ENCODE data around the gene PFDN4.

The PFDN4 gene

DNA sequence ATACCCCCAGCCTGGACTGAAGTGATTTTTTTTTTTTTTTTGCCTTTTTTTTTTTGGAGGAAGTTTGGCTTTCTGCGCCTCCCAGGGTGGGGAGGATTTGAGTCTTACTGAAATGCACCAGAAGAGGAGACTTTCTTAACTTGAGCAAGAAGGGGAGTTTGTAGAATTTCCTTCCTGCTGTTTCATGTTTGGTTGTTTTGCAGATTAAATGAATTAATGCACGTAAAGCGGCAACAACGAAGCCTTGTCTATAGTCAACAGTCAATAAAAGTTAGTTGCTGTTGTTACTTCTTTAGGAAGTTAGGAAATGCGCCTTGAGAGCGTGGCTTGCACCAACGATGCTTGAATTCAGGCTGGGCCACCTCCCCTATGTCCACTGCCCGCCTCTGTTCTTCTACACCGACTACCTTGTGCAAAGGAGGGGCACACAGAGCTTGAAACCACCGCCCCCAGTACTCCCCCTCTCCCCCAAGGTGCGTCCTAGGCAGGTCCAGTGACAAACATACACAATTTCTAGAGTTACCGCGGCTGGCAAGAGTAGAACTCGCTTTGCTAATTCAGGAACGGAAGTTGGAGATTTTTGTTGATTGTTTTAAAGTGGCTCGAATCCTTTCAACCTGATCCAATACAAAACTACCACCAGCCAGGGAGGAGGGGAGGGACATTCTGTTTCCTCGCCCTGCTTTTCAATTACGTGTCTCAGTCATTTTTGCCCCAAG is 33.3 kb upstream of the PFDN4 start:
- DNase-seq (ENCODE audit: low read depth), result no peak
- no peak overlapping the region for H3K4me3 ChIP-seq (ENCODE audit: low read depth, low read length)
- TF ChIP-seq, protein P1, sequence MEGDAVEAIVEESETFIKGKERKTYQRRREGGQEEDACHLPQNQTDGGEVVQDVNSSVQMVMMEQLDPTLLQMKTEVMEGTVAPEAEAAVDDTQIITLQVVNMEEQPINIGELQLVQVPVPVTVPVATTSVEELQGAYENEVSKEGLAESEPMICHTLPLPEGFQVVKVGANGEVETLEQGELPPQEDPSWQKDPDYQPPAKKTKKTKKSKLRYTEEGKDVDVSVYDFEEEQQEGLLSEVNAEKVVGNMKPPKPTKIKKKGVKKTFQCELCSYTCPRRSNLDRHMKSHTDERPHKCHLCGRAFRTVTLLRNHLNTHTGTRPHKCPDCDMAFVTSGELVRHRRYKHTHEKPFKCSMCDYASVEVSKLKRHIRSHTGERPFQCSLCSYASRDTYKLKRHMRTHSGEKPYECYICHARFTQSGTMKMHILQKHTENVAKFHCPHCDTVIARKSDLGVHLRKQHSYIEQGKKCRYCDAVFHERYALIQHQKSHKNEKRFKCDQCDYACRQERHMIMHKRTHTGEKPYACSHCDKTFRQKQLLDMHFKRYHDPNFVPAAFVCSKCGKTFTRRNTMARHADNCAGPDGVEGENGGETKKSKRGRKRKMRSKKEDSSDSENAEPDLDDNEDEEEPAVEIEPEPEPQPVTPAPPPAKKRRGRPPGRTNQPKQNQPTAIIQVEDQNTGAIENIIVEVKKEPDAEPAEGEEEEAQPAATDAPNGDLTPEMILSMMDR (IDR thresholded peaks at IDR 0.05; ENCODE audit: low read depth, low read length, missing control alignments), result no peak

DNA sequence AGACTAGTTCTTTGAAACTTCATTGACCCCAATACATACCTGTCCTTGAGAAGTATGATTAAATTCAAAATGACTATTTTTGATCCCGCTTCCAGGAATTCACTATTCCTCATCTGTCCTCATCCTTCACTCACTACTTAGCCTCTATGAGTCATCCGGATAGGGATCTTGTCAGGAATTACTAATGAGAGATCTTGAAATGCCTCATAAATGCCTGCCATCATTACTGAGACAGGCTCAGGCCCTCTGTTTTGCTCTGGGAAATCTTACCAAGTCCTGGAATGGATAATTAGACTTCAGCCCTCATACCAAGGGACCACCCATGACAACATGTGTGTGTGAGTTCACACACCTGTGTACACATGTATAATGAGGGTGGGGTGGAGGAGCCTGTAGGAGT is 31.3 kb upstream of the PFDN4 start:
- TF ChIP-seq, protein P1 (IDR thresholded peaks at IDR 0.05; ENCODE audit: low read depth, low read length, missing control alignments), result no peak
- no peak overlapping the region for H3K4me3 ChIP-seq (ENCODE audit: low read depth, low read length)
- DNase-seq (ENCODE audit: low read depth), result no peak

DNA sequence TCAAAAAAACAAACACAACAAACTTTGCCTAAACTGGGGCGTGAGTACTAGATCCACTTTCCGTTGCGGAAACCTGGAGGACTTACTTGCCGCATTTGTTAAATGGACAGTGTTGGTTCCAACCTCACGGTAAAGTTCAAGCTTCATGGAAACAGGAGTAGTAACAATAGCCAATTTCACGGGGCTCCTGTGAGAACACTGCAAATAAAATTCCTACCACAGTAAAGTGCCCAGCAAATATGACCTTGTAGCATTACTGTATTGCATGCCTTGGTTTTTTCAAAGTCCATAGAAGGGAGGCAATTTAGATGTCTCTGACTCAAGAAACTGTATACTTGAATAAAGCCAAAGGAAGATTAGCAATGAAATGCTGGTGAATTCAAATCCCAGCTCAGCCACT is 30.5 kb upstream of the PFDN4 start:
- H3K4me3 ChIP-seq (ENCODE audit: low read depth, low read length), result no peak overlapping the region
- TF ChIP-seq, protein P1 (IDR thresholded peaks at IDR 0.05; ENCODE audit: low read depth, low read length, missing control alignments), result no peak
- DNase-seq (ENCODE audit: low read depth), result no peak

DNA sequence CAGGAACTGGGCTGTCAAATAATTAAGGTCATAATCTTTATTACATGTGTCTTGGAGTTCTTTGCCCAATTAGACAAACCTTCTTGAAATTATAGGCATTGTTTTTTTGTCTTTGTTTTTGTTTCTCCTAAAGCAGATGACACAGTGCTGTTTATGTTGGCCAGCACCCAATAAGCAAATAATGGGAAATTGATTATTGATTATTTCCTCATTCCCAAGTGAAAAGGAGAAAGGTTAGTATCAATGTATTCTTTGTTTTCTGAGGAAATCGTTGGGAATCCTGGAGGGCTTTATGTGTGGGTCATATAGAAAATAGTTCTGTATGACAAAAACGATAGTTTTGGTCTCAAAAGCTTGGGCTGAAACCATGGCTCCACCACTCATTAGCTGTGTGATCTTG is 29.6 kb upstream of the PFDN4 start:
- no peak for DNase-seq (ENCODE audit: low read depth)
- TF ChIP-seq, protein P1 (IDR thresholded peaks at IDR 0.05; ENCODE audit: low read depth, low read length, missing control alignments), result no peak
- no peak overlapping the region for H3K4me3 ChIP-seq (ENCODE audit: low read depth, low read length)

DNA sequence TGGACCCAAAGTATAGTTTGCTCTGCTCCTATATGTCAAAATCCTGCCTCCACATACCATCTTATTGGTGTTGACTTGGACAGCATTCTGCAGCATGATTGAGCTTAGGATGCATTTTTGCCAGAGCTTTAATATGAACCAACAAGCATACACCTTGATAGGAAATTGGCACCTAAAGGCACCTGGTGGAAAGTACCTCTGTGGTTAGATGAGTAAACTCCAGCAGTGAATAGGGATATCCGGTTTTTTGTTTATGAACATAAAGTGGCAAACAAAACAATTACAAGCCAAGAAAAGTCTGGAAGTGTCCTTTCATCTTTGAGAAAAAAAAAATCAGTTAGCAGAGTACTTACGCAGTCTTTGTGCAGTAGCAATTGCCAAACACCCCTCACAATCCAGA is 27.9 kb upstream of the PFDN4 start:
- no peak for DNase-seq (ENCODE audit: low read depth)
- TF ChIP-seq, protein P1 (IDR thresholded peaks at IDR 0.05; ENCODE audit: low read depth, low read length, missing control alignments), result no peak
- no peak overlapping the region for H3K4me3 ChIP-seq (ENCODE audit: low read depth, low read length)

DNA sequence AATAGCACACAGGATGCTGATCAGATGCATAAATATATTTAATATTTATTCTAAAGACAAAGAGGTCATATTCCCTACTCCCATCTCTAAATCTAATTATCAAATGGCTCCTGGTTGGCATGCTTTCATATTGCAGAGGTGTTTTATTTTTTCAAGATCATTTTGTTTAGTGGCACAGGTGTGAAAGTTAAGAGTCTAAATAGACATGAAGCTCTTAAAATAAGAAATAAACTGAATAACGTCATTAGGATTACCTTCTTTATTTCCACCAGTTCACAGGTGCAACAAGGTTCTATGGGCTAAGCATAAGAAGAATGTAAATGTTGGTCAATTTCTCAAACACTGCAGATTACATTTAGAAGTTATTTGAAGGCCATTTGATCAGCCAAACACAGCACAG is 27.0 kb upstream of the PFDN4 start:
- H3K4me3 ChIP-seq (ENCODE audit: low read depth, low read length), result no peak overlapping the region
- TF ChIP-seq, protein P1 (IDR thresholded peaks at IDR 0.05; ENCODE audit: low read depth, low read length, missing control alignments), result no peak
- no peak for DNase-seq (ENCODE audit: low read depth)

DNA sequence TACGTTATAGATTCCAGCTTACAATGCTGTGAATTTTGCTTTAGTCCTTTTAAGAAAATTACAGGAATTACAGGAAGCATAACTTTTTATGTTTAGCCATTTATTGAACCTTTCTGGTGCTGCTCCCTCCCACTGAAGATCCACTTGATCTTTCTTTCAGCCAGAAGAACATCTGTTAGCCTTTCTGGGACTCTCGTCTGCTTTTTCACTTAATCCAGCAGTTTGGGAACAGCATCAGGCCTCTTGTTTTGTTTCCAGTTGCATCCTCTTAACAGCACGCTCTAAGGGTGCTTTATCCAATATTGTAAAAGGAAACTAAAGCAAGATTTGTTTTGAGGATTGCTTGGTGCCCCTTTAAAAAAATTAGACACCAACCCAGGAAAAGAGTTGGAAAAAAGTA is 23.8 kb upstream of the PFDN4 start:
- H3K4me3 ChIP-seq (ENCODE audit: low read depth, low read length), result no peak overlapping the region
- TF ChIP-seq, protein P1 (IDR thresholded peaks at IDR 0.05; ENCODE audit: low read depth, low read length, missing control alignments), result no peak
- no peak for DNase-seq (ENCODE audit: low read depth)
